B cell (primary cell): ENCODE data around the gene CHMP5.

Experiments used
- CTCF ChIP-seq: fragments of 200-600 bp; IDR thresholded peaks from one replicate; pipeline ENCODE4 v1.8.0; 2022; ENCODE audit warnings: antibody characterized with exemption, mild to moderate bottlenecking
- EZH2 ChIP-seq: IDR thresholded peaks from 2 replicates; pipeline ENCODE4 v1.6.1; 2012; ENCODE audit warnings: borderline replicate concordance, low read depth, mild to moderate bottlenecking, moderate library complexity, low read length; ENCODE audit not compliant: insufficient read depth, poor library complexity, severe bottlenecking

DNA sequence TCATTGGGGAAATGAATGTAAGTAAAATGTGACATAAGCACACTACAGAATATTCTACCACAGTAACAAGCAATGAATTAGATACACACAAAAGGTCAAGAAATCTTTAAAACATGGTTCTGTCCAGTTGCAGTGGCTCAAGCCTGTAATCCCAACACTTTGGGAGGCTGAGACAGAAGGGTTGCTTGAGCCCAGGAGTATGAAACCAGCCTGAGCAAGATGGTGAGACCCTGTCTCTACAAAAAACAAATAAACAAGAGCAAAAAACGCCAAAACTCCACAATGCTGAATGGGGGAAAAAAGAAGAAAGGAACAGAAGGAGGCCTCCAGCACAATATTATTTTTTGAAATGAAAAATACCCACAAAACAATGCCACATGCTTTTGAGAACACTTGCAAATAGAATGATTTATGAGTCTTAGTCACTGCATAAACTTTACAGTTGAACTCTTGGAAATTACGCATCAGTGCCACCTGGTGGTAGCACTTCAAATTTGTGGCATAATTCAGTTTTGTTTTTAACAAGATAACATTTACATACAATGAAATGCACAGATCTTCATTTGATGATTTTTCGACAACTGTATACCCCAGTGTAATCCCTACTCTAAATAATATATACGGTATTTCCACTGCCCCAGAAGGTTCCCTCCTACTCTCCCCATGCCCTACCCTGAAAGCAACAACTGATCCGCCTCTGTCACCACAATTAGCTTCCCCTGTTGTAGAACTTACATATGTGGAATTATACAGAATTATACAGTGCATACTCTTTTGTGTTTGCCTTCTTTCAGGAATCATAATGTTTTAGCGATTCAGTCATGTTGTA, 39.3 kb upstream of the CHMP5 start:
- TF ChIP-seq CTCF (peak; percentile 86), EZH2 (no peak)
